ENCODE data around the gene KCNH2.

GRCh38 chr7:150939052-150939451 is 39.1 kb downstream of the KCNH2 start:
- TF ChIP-seq PBX3 (CRISPR knock-in tag; IDR thresholded peaks at IDR 0.05) (no peak), CTCF (tag by site-specific recombination; IDR thresholded peaks at IDR 0.05) (no peak), MYNN (tag by site-specific recombination; IDR thresholded peaks at IDR 0.05; ENCODE audit: borderline replicate concordance) (no peak)

All from HEK293 (cell line).